Stimulated activated CD8-positive, alpha-beta memory T cell treated with anti-CD3 and anti-CD28 coated beads, Interleukin-7, amount 100 ng/mL, for 48 hours (primary cell): ENCODE measurements around the gene TBL1XR1.

Experiments
- DNase-seq, 2 donors: peaks; one replicate each; pipeline ENCODE4 v3.0.0-alpha.2; 2020; ENCODE audit warnings: low read depth in 1 of 2; ENCODE audit errors: extremely low read depth in 1 of 2

TBL1XR1 gene

GRCh38 chr3:177110386-177110785 lies 86.9 kb downstream of the TBL1XR1 start:
- no peak for DNase-seq

DNA sequence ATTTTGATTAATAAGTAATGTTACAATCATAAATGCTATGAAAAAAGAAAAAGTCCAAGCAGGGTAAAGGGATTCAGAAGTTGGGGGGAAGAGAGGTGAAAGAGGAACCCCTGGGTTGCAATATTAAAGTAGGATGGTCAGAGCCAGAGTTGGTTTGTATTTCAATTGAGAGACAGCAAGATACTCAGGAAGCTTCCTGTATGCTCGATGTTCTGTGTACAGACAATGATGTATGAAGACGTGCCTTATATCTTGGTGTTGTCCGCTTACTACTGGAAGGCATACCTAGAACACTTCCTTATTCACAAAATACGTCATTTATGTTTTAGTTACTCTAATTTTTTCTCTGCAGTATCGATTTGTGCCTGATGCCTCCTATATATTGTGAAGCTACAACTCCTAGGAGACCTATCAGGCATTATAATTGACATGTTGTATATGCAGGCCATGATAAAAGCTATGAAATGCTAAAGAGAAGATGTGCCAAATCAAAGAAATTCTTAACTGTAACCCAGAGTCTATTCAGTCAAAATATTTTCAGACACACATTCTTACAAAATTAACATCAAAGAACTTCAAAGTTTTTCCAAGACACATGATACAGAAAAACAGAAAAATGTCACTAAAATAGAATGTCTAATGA lies 87.5 kb downstream of the TBL1XR1 start:
- no peak for DNase-seq

GRCh38 chr3:177108648-177109047 lies 88.6 kb downstream of the TBL1XR1 start:
- DNase-seq = no peak

- DNase-seq = no peak
These were observed 89.6 kb downstream of the TBL1XR1 start for GRCh38 chr3:177107461-177108239.

DNA sequence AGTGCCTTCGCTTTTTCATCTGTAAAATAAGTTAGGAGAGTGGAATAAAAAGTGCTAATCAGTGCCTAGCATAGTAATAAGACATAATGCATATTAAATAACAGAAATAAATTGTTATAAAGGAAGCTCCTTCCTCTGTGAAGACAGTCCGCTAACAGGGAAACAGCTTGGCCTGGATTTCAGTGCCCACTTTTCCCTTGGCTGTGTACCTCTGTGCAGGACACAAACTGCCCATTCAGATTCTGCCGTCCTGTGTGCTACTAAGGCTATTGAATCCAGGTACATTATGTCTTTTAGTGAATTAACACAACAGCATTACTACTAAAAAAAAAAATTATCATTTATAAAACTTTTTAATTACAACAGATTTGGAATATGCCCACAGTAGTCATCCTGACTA lies 90.7 kb downstream of the TBL1XR1 start:
- no peak for DNase-seq

- no peak for DNase-seq
These were observed 91.1 kb downstream of the TBL1XR1 start for GRCh38 chr3:177106184-177106583.

DNA sequence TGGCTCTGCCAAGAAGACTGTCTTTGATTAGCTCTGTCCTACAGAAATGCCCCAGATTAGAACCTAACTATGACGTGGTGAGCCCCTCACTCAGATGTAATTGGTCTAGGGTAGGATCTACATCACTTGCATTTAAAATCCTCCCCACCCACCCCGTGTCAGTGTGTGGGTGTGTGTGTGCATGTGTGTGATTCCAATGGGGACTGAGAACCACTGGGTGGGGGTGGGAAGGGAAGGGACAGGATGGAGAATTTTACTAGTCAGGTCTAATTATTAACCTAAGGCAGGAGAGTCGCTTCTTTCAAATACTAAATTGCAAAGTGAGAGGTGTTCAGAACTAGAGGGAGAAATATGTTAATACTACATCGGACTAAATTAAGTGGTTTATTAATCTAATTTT lies 91.7 kb downstream of the TBL1XR1 start:
- DNase-seq = no peak

- no peak for DNase-seq
These were observed 92.8 kb downstream of the TBL1XR1 start for GRCh38 chr3:177104299-177104992.

GRCh38 chr3:177102553-177102952 lies 94.7 kb downstream of the TBL1XR1 start:
- no peak for DNase-seq

GRCh38 chr3:177098551-177098950 lies 98.7 kb downstream of the TBL1XR1 start:
- no peak for DNase-seq

DNA sequence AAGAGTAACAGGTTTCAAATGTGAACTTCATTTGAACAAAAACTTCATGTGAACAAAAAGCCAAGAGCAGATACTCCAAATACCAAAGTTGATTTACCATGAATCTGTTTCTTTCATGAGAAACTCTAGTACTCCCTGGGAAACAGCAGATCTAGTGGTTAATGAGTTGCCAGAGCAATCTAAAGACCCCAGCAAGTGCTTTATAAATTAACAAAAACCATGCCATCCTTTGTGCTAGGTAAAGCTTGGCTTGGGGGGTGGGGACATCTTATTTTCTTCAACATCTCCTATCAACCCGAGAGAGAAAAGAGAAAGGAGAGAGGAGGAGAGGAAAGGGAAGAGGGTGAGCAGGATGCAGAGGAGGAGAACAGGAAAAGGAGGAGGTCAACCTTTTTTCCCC lies 100.7 kb downstream of the TBL1XR1 start:
- no peak for DNase-seq

GRCh38 chr3:177093966-177094365 lies 103.3 kb downstream of the TBL1XR1 start:
- DNase-seq = no peak

DNA sequence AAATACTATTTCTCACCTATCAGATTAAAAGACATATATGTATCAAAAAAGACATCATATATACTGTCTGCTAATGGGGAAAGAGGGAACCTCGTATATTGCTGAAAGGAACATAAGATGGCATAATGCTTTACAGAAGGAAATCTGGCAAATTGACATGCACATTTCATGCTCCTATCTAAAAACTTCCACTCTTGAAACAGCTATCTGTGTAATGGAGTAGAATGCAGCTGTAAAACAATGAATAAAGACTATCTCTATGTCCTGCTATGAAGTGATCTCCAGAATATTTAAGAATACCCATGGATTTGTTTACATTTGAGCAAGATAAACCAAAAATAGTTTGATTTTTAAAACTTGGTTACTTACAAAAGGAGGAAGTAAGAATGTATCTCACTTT lies 107.4 kb downstream of the TBL1XR1 start:
- no peak for DNase-seq

DNA sequence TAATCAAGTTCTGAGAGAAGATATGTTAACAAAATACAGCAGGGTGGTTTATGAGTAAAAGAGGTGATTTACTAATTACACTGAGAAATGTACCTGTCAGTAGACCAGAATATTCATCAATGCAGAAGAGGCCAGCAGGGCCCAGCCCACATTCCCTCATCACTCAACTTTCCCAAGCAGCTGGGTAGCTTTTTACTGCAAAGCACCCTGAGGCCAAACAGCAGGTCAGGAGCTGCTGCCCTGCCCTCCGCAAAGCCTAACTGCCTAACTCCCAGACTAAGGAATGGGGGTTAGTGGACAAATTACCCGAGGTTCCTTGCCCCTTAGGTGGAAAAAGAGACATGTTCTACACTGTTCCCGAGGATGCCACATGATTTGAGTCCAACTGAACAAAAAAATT lies 108.2 kb downstream of the TBL1XR1 start:
- DNase-seq = no peak

DNA sequence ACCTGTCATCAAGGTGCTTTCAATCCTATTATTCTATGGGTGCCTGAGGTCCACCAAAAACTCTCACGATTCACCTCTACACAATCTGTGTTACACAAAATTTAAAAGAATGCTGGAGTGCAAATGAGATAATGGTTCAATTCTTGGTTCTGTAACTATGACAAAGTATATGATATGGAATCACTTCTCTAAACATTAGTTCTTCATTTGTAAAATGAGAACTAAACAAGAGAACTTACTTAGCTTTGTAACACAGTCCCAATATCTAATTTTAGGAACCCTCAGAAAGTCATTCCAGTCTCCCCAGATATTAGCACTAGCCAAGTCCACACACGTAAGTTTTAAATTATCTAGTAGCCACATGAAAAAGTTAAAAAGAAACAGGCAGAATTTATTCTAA lies 111.5 kb downstream of the TBL1XR1 start:
- DNase-seq = no peak

DNA sequence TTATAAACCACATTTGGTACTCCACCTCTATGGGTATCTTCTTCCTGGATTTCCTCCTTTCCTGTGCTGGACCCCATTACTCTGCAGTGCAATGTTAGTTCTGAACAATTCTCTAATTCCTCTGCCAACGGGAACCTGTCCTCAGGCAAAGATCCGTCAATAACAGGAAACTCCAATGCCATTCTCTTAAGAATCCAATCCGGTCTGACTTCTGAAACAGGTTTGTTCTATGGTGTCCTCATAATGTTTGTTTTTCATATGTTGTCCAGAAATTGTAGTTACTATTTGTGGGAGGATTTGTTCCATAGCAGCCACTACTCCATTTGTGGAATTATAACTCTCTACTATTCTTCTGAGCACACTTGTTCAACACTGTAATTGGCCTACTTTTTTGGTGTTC lies 112.7 kb downstream of the TBL1XR1 start:
- DNase-seq = no peak

DNA sequence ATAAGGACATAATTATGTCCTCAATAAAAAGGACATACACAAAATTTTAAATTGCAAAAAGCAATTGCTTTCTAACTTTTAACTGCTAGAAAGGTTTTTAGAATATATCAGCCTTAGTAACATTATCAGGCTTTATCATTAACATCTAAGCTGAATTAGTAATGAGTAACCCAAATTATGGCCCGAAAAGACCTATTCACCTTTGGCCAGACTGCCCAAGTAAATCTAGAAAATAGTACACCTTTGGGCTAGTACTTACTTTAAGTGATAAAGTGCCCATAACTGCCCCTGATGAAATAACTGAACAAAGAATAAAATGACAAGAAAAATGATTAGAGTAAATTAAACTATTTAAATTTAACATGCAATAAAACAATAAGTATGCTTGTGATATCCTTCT lies 117.2 kb downstream of the TBL1XR1 start:
- DNase-seq = no peak

GRCh38 chr3:177079684-177080083 lies 117.6 kb downstream of the TBL1XR1 start:
- no peak for DNase-seq

DNA sequence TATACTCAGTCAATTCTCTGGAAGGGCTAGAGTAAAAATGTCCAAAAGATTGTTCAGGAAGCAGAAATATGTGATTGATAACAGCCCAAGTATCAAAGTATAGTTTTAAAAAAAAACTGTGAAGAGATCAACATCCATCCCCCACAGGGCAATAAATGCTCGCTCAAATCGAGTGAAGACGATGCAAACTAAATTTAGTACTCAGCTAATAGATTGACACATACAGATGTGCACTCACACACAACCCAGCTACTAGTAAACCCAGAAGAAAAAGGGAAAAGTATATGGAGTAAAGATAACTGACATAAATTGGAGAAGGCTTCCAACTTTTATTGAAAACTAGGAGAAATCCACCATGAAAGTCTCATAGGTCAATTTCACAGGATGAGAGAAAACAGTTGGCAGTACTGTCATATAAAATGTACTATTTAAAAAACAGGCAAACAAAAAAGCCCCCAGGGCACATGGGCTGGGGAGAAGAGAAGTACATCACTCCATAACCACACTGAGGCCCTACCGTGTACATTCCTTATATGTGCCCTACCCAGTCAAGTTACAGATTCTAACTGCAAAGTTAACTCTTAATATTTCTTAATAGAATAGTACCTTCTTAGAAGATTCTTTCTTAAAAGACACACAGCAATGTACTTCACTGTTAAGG lies 125.7 kb downstream of the TBL1XR1 start:
- no peak for DNase-seq

DNA sequence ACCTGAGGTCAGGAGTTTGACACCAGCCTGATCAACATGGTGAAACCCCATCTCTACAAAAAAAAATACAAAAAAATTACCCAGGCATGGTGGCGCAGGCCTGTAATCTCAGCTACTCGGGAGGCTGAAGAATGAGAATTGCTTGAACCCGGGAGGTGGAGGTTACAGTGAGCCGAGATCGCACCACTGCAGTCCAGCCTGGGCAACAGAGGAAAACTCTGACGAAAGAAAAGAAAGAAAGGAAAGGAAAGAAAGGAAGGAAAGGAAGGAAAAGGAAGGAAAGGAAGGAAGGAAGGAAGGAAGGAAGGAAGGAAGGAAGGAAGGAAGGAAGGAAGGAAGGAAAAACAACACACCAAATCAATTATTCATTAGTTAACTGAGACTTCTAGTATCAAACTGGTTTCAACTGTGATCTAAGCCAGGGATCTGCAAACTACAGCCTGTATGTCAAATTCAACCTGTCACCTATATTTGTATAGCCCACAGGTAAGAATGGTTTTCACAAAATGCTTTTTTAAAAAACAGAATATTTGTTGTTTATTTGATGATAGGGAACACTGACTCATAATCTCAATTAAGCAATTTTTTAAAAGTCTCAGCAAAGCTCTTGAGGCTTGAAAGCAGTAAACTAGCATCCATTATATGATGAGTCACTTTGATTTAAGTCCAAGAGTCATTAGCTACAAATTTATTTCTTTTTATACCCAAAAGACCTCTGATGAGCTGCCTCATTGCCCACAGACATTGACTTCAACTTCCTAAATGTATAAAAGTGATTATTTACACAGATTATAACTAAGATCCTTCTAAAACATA lies 127.6 kb downstream of the TBL1XR1 start:
- DNase-seq = no peak

DNA sequence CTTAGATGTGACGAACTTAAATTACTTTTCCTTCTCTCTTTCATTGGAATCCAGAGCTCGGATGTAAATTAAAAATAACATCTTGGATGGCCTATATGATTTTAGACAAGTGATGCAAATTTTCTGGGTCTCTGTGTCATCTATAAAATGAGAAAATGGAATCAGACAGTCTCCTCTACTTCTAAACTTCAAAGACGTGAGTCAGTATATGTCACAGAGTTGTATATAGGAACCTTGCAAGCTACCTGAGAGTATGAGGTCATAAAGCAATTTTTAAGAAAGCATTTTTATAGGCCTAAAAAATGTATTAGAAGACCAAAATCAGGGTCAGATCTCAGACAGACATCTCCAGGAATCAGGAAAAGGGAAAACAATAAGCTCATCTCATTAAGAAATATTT lies 128.3 kb downstream of the TBL1XR1 start:
- no peak for DNase-seq
